SK-N-SH (cell line): Measurements from ENCODE around the gene PANK4.
A peak's percentile ranks its signal among the peaks of the same experiment; 100 is the strongest.

Experiments
- RAD21 ChIP-seq: IDR thresholded peaks from 2 replicates; pipeline ENCODE4 v1.6.1; 2012; ENCODE audit warnings: mild to moderate bottlenecking, low read length
- SIN3A ChIP-seq: IDR thresholded peaks from 2 replicates; pipeline ENCODE4 v1.6.1; 2012; ENCODE audit warnings: low read depth, mild to moderate bottlenecking, low read length, moderate library complexity, borderline replicate concordance
- TAF1 ChIP-seq: IDR thresholded peaks from 2 replicates; pipeline ENCODE4 v1.6.1; 2012; ENCODE audit warnings: low read depth, mild to moderate bottlenecking, low read length, moderate library complexity, borderline replicate concordance
- TCF12 ChIP-seq: IDR thresholded peaks from 2 replicates; pipeline ENCODE4 v1.4.0; 2012
- TEAD4 ChIP-seq: IDR thresholded peaks from 2 replicates; pipeline ENCODE4 v1.4.0; 2012; ENCODE audit warnings: mild to moderate bottlenecking, borderline replicate concordance; ENCODE audit not compliant: insufficient read depth
- YY1 ChIP-seq: IDR thresholded peaks from 2 replicates; pipeline ENCODE4 v1.4.0; 2012; ENCODE audit warnings: low read depth, mild to moderate bottlenecking
- TF ChIP-seq, protein P1 (sequence below): IDR thresholded peaks from 2 replicates; pipeline ENCODE4 v1.4.0; 2012; ENCODE audit warnings: low read depth
- TF ChIP-seq, protein P2 (sequence below): fragments of 200-600 bp; sonication (generic); IDR thresholded peaks from 2 replicates; pipeline ENCODE4 v1.6.1; 2017; ENCODE audit warnings: antibody characterized with exemption, mild to moderate bottlenecking, moderate library complexity

DNA sequence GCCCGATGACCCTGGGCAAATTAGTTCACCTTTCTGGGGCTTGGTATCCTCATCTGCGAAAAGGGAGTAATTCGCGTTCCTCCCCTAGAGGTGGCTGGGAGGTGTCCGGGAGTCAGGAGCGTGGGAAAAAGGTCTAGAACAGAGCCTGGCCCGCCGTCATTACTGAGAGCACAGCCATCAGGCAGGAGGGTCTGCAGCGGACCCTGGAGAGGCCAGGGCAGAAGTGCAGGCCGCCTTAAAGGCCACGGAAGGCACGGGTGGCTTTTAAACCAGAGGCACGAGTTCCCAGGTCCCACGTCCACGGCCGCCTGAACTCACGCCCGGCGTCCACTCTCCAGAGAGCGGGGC is 850 bp downstream of the PANK4 start:
- TF ChIP-seq TCF12 = no peak
- TF ChIP-seq TAF1 = no peak
- no peak for TF ChIP-seq YY1
- TF ChIP-seq TEAD4 = no peak
- TF ChIP-seq, protein P1, sequence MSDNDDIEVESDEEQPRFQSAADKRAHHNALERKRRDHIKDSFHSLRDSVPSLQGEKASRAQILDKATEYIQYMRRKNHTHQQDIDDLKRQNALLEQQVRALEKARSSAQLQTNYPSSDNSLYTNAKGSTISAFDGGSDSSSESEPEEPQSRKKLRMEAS = no peak
- no peak for TF ChIP-seq SIN3A
- peak; percentile 25 for TF ChIP-seq RAD21
- TF ChIP-seq, protein P2, sequence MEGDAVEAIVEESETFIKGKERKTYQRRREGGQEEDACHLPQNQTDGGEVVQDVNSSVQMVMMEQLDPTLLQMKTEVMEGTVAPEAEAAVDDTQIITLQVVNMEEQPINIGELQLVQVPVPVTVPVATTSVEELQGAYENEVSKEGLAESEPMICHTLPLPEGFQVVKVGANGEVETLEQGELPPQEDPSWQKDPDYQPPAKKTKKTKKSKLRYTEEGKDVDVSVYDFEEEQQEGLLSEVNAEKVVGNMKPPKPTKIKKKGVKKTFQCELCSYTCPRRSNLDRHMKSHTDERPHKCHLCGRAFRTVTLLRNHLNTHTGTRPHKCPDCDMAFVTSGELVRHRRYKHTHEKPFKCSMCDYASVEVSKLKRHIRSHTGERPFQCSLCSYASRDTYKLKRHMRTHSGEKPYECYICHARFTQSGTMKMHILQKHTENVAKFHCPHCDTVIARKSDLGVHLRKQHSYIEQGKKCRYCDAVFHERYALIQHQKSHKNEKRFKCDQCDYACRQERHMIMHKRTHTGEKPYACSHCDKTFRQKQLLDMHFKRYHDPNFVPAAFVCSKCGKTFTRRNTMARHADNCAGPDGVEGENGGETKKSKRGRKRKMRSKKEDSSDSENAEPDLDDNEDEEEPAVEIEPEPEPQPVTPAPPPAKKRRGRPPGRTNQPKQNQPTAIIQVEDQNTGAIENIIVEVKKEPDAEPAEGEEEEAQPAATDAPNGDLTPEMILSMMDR = no peak
